Stimulated activated CD4-positive, alpha-beta T cell treated with anti-CD3 and anti-CD28 coated beads, TNF-alpha, amount 100 ng/mL, for 48 hours (primary cell): ENCODE measurements around the gene LBX2.

Experiments
- DNase-seq, 3 donors: peaks; one replicate each; pipeline ENCODE4 v3.0.0-alpha.2; 2020; ENCODE audit warnings: low read depth in 3 of 3

LBX2 gene

DNA sequence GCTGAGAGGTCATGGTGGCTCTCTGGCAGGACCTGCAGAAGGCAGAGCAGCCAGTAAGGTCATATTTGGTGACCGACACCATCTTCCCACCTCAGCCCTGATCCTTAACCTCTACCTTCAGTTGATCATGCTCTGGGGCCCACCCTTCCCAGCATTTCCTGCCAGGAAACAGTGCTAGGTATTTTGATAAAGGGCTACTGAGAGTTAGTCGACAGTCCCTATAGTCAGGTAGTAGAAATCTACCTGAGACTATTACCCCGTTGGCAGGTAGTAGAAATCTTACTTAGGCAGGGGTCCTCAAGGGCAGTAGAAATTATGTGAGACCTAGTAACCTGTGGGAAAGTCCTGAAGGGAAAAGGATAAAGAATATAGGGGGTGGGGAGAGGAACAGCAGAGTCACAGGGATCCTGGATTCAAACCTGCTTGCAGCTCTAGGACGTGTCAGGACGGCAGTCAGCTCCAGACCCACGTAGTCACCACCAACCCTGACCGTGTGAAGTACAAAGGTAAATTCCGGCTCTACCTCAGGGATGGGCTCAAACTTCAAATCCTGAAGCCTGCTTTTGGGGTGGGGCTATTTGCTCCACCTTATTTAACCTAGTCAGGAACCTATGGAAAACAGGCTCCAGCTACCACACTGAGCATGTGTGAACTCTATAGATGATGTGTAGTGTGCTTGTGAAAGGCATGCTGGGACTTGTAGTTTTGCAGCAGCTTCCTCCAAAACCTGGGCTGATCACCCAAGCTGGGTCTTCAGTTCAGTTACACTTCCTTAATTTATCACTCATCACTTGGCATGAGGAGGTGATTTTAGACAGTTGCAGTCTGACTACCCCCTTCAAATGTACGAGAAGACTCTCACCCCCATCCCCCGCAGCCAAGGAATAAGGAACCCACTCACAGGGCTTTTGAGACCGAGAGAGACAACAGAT is 26.6 kb upstream of the LBX2 start, which contains the start of gene DQX1:
TSS of gene DQX1 (minus strand) at position 515 of the 932 bp plus-strand sequence. CDS start at position 13, 502 bp downstream.
- no peak for DNase-seq

DNA sequence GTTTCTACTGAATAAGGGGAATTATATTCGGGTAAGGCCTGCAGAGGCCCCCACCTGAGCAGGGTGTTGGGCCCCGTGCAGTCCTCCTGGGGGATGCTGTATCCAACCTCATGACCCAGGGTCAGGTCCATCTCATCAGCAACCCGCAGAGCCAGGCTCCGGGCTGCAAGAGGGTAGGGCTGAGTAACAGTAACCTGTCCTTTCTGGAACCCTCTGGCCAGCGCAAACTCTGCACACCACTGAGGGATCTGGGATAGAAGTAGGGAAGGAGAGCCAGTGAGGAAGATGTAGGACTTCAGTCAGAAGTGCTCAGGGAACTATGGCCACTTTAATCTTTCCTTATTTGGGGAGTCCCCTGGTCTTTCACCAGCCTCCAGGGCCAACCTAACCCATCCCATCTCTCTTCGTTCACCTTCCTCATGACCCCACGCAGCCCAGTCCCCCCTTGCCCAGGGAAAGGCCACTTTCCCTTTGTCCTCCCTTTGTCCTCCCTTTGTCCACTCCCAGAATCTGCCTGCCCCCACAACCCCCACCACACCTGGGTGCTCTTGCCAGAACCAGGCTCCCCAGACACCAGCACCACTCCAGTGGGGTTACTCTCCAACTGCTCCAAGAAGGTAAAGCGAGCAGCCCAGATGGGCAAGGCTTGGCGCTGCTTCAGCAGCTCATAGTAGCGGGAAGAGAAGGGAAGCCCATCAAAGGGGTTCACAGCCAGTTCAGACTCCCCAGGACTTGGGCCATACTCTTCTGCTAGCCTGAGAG is 25.7 kb upstream of the LBX2 start:
- no peak for DNase-seq

DNA sequence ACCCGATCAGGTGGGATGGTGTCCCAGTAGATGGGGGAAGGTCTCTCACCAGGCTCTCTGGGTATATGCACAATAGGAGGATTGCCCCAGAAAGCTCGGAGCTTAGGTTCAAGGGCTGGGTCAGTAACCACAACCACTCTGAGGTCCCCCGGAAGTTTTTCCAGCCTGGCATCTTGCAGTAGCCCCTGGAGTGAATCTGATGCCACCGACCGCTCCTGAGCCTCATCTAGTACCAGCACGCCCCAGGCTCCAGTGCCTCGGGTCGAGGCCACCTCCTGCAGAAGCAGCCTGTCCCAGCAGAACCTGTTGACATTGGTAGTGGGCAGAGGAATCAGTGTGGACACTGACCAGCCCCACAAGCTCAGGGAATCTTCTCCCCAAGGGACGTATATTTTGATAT is 24.6 kb upstream of the LBX2 start:
- no peak for DNase-seq

DNA sequence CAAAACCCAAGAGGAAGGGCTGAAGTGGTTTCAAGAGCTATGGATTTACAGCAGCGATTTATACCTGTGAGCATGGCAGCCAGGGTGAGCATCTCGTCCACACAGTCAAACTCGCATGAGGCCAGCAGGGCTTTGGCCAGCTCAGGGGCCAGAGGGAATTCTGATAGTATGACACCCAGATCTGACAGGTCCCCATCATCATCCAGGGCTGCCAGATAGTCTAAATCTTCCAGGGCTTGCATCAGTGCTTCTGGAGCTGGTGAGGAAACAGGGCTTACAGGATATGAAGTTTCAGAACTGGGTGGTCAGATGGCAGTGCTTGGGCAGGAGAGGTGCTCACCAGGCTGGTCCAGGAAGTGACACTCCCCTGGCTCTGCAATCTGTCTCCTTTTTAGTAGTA is 23.1 kb upstream of the LBX2 start:
- DNase-seq: no peak

DNA sequence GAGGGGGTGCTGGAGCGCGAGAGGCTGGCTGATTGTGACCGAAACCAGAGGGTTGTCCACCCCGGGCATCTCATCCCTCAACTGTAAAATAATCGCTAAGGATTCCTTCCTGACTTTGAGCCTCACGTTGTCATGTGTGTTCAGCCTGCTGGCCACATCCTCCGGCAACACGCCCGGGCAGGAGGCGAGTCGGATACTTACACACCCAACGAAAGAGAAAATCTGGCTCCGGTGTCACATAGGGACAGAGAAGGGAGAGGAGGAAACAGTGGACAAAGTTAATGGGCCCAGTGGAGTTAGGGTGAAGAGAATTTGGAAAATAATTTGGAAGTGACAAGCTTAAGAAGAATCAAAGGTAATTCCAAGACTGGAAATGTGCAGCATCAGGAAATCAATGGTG is 17.2 kb upstream of the LBX2 start:
- DNase-seq: no peak

DNA sequence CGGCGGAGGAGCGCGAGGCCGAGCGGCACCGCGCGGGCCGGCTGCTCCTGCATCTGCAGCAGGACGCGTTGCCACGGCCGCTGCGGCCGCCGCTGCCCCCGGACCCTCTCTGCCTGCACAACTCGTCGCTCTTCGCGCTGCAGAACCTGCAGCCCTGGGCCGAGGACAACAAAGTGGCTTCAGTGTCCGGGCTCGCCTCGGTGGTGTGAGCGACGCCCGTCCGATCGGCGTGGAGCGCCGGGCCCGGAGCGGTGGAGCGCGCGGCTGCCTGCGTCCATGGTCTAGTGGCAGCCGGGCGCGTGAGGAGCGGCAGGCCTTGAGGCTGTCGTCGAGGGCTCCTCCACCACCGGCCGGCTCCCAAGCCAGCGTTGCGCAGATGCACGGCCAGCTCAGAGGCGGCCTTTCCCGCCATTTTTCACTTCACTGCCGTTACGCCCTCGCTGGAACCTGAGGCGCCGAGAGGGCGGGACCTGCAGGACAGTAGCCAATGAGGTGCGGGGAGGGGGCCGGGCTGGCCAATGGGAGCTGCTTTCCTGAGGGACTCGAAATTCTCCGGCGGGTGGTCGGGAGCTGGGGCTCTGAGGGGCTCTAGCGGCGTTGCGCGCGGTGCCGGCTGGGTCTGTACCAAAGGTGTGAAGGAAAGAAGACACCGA is 16.7 kb upstream of the LBX2 start:
- peak in 2 of 3 donors; percentile 58 to 71 for DNase-seq

DNA sequence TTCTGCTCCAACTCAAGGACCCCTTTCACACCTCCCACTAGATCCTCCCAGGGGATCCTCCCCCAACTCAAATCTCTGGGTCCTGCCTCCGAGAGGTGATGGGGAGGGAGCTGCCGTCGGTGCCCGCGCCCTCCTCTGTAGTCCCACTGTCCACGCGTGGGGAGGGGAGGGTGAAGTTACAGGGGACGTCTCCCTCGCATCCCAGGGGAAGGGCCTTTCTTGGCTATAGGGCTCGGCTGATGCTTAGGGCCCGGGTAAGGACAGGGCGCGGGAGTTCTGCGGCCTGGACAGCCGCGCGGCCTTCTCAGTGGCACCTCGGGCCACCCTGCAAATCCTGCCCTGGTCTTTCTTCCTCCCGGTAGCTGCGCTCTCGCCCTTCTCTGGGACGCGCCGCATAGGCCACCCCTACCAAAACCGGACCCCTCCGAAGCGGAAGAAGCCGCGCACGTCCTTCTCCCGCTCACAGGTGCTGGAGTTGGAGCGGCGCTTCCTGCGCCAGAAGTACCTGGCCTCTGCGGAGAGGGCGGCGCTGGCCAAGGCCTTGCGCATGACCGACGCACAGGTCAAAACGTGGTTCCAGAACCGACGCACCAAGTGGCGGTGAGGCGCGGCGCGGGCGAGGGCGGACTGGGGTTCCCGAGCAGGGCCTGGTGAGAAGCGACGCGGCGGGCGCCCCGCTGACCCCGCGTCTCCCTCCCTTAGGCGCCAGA is 16.0 kb upstream of the LBX2 start:
- no peak for DNase-seq

DNA sequence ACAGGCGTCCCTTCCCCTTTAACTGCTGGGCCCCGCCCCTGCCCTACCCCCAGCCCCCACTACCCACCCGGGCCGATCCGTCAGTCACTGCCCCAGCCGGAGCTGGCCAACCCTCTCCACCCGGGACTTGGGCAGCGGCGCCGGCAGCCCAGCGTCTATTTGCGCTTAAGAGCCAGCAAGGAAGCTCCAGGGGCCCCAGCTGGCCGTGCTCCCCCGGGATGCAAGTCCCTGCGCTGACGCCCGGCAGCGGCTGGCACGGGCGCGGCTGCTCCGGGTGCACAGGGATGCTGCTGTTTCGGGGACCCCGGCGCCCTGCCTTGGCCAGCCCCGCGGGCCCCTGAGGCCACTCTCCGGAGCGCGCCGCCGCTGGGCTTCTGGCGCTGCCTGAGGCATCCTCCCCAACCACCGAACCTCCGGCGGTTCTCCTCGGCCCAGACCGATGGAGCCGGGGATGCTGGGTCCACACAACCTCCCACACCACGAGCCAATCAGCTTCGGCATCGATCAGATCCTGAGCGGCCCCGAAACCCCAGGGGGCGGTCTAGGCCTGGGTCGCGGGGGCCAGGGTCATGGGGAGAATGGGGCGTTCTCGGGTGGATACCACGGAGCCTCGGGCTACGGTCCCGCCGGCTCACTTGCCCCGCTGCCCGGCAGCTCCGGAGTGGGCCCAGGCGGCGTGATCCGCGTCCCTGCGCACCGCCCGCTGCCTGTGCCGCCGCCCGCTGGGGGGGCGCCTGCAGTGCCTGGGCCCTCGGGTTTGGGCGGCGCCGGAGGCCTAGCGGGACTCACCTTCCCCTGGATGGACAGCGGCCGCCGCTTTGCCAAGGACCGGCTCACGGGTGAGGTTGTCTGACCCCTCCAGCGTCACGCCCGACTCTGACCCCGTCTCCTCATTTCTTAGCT is 15.2 kb upstream of the LBX2 start, which contains the start of gene TLX2:
TSS of gene TLX2 (plus strand) at position 83 of the 903 bp plus-strand sequence. CDS start at position 440, 357 bp downstream.
- DNase-seq: no peak

DNA sequence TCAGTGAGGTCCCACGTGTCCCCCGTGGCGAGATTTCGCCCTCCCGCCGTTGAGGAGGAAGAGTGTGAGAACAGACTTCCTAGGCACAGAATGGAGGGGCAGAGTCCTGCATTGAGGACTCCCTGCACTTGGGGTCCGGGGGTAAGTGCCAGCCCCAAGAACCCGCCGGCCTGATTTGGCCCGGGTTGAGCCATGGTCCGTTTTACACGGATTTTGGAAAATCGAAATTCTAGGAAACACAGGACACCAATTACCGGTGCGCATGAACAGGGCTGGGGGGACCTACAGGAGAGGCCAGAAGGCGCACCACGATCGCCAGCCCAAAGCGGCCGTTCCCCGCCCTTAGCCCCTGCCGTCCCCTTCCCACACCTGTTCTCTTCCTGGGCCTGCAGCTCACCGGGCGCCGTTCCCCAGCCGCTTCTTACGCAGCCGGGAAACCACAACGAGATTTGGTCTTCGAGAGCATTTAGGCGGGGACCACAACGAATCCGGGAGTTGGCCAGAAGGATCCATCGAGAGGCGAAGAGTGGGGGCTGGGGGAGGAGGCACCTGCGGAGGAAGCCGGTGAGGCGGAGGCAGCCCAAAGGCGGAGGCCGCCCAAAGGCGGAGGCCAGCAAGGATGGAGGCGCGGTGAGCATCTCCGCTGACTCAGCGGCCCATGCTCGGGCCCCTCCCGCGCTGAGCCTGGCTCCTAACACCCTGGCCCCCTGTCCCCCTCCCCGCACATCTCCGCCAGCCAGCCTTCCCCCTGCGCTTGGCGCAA is 14.4 kb upstream of the LBX2 start:
- no peak for DNase-seq

DNA sequence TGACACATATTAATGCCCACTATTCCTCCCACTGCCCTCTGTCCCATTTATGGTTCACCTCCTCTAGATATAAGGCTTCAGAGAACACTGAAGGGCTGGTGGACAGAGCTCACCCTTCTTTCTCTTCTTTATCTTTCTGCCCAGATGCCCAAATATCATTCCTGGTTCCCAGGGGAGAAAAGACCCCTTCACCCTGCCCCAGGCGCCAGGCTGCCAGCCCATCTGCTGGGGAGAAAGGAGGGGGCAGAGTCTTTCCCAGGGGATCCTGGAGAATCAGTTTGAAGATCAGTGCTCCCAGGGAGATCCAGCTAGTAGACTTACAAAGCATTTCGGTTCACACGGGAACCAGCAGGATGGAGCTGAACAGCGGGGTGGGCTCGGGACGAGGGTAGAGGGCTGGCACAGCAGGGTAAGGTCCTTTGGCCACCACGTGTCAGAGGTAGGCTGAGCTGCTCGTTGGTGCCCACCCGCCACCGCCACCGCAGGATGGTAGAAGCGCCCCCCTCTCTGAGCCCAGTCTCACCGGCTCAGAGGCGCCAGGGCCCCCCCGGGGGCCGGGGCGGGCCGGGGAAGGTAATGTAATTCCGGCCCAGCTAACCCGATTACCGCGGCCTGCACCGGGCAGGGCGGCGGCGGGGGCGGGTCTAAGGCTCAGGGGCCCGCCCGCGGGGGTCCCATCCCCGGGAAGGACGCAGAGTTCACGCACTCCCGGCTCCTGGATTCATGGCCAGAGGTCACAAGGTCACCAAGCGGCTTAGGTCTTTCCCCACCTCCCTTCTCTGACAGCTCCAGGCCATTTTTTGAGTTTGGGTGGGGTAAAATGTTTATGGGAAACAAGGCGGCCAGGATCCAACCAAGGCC is 13.6 kb upstream of the LBX2 start:
- DNase-seq: no peak

DNA sequence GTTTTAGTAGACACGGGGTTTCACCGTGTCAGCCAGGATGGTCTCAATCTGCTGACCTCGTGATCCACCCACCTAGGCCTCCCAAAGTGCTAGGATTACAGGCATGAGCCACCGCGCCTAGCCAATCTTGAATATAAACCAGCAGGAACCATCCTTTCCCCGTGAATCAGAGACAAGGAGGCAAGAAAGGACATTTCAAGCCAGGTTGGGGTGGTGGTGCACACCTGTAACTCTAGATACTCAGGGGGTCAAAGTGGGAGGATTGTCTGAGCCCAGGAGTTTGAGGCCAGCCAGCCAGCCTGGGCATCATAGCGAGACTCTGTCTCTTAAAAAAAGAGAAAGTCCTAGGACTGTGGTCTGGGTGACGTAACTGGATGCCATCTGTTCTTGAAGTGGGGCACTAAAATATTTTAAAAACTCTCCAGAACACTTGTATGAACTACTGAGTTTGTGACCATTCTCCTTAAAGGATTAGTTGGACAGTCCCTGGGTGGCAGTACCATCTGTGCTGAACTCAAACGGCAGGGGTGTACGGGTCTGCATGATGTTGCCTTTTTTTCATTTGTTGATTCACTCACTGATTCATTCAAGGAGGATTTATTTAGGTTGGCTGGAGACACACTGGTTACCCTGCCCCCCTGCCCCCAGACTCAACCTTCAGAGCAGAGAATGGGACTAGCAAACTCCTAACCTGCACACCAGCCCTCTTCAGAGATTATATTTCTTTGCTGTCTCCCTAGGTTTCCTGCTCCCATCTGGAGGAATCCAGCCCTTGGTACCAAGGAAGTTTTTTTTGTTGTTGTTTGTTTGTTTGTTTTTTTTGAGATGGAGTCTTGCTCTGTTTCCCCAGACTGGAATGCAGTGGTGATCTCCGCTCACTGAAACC is 11.9 kb upstream of the LBX2 start:
- DNase-seq: no peak

DNA sequence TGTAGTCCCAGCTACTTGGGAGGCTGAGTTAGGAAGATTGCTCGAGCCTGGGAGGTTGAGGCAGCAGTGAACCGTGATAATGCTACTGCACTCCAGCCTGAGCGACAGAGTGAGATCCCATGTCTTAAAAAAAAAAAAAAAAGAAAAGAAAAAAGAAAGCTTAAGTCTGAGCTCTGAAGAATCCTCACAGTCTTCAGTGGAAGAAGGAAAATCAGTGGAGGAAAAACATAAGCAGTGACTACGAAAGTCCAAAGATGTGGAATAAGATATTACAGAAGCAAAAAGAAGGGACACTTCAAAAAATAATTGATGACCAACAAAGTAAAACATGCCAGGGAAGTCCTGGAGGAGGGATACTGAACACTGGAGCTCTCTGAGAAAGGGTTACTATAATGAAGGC is 10.9 kb upstream of the LBX2 start:
- no peak for DNase-seq

DNA sequence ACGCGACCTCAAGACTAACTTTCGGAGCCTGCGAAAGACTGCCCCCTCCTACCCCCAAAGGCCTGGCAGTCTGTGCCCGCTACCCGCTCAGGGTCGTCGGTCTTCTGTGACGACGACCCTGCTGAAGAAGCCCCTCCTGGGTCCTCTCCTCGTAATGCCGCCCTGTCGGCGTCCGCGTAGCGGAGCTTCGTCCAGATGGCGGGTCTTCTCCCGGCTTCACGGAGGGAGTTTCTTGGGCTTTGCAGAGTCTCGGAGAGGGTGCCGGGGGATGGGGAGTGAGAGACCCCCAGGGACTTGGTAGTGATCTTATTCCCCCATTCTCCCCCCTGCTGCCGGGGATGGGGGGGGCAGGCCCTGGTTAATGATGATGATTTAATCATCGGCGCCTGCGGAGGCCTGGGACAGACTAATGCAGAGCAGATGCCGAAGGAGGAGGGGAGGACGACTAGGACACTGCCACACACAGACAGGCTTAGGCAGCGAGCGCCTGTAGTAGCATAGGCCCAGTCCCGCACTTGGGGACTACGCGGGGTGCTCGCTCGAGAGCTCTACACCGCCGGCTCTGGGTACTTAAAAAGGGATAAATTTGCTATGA is 8.6 kb upstream of the LBX2 start:
- DNase-seq: no peak

DNA sequence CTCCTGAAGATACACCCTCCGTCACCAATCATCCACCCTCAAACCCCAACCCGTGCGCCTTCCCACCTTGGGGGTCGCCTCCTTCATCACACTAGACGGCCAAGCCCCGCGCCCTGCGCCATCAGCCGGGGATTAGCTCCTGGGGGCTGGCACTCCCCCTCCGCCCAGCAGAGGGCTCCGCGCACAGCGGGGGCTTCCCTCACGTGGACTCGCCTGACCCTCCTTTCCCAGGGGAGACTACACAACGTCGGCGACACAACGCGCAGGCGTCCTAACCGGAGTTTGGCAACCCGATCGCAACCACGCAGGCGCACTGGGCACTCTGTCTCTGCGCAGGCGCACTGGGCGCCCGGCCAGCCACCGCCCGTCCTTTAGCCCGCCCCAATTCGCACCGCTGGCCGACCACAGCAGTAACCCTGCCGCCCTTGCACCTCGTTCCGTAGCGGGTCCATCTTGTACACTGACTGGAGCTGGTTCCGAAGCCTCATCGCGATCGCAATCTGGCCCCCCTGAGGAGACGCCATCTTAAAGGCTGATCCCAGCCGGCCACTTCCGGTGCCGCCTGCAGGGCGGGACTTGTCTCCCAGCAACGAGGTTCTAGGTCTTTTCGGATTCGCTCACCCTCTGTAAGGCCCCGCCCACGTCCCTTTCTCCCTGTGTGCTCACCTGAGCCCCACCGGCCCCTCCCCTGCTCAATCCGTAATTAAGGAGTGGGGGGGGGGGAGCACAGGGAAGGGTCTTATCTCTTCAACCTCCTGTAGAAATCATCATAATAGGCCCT is 7.9 kb upstream of the LBX2 start, which contains the start of gene PCGF1:
TSS of gene PCGF1 (minus strand) at position 551 of the 781 bp plus-strand sequence. CDS start at position 524, 27 bp downstream.
- DNase-seq: peak; percentile 94 to 99 (median 95)

DNA sequence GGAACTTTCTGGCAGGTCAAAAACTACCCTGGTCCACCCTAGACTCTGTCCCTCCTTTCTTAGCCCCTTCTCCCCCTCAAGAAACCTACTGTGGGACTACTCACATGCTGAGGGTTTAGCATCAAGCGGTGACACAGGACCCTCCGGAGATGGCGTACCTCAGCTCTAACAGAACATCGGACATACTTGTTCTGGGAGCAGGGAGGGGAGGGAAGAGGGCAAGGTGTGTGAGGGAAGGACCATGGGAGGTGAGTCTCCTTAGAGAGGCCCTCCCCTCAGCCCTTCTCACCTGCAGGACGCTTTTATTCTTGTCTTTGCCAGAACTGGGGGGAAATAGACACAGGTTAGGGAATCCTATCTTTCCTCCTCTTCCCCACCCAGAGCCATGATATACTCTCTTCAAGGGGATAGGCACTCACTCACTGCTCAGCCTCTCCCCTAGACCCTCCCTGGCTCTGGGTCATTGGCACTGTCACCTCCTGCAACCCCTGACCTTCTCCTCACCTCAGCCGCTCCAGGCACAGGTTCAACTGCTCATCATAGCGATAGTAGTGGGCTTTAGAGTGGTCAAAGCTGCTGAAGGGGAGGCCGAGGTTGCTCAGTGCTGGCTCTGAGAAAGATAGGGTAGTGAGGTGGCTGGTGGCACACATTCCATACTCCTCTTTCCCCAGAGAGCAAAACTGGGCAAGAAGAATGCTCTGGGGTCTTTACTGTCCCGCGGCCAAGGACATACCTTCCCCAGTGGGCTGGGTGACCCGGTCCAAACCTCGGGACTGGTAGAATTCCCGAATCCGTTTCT is 6.2 kb upstream of the LBX2 start:
- DNase-seq: no peak

DNA sequence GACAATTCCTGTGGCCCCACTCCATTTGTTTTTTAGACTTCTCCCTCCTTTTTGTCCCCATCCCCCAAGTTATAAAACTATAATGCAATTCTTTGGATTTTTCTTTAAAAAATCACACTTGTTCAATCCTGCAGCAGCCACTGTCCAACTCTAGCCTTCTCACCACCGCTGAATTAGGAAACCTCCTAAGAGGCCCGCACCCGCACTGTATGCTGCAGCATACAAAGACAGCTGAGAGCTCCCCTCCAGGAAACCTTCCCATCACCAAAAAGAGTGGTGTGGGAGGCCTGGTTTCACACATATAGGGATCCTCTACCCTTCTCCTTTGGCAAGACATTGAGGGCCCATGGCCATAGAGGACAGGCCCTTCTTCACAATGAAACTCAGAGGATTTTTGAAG is 5.2 kb upstream of the LBX2 start:
- DNase-seq: no peak
